Activated naive CD8-positive, alpha-beta T cell (primary cell): ENCODE results near the gene BLCAP.

ENCODE experiments used
- H3K27ac Mint-ChIP-seq: one replicate; pipeline ENCODE4 v1.8.0; 2021; ENCODE audit warnings: mixed read lengths
- H3K27me3 Mint-ChIP-seq: one replicate; pipeline ENCODE4 v1.8.0; 2021; ENCODE audit warnings: mixed read lengths
- H3K36me3 Mint-ChIP-seq: one replicate; pipeline ENCODE4 v1.8.0; 2021; ENCODE audit warnings: mixed read lengths
- H3K4me1 Mint-ChIP-seq: one replicate; pipeline ENCODE4 v1.8.0; 2021; ENCODE audit warnings: low read depth, mixed read lengths
- H3K4me3 Mint-ChIP-seq: one replicate; pipeline ENCODE4 v1.8.0; 2021; ENCODE audit warnings: mild to moderate bottlenecking, mixed read lengths
- H3K9me3 Mint-ChIP-seq: one replicate; pipeline ENCODE4 v1.8.0; 2021; ENCODE audit warnings: low read depth, mixed read lengths

The BLCAP gene

GRCh38 chr20:37528446-37529213, 954 bp upstream of the BLCAP start:
- Mint-ChIP-seq H3K4me1 (peaks cover 35% of the 10 kb centered on the region), H3K27ac (peak overlapping the region; percentile 99), H3K36me3 (no peaks in the 10 kb centered on the region), H3K9me3 (no peaks in the 10 kb centered on the region), H3K27me3 (no peaks in the 10 kb centered on the region), H3K4me3 (peak overlapping the region; percentile 85)

DNA sequence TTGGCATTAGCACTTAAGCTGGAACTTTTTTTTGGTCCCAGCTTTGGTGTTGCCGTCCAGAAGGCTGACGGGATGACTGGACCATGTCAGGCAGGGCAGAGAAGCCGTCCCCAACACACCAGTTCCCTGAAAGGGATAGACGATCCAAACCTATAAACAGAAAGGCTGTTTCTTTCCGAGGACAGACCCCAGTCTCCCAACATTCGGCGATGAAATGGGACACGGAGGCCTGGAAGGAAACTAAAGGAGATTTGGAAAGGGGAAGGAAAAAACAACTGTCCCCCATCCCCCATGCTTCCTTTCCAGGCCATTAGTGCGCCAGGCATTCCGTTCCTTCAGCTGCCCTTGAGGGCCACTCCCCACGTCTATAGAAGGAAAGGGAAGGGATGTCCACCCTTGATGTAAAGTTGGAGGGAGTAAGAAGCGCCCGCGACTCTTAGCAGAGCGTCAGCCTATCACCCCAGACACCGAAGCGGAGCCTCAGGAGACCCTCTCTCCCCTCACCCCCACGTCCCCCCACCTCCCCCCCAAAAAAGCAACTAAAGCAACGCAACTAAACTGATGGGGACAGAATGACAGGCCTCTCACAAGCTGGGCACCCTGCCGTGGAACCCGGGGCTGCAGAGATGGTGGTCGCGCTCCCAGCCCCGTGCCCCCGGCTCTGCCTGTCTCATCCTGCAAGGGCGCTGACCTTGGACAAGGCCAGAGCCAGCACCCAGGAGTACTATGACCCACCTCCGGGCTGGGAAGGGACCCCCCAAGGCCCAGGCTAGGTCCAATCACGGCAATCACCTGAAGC, 638 bp downstream of the BLCAP start:
- H3K4me3 Mint-ChIP-seq: peak overlapping the region; percentile 85
- H3K36me3 Mint-ChIP-seq: no peaks in the 10 kb centered on the region
- no peaks in the 10 kb centered on the region for H3K27me3 Mint-ChIP-seq
- H3K4me1 Mint-ChIP-seq: peaks cover 46% of the 10 kb centered on the region
- H3K27ac Mint-ChIP-seq: peak overlapping the region; percentile 99
- no peaks in the 10 kb centered on the region for H3K9me3 Mint-ChIP-seq

GRCh38 chr20:37526238-37526838, 1.3 kb downstream of the BLCAP start:
- no peaks in the 10 kb centered on the region for H3K36me3 Mint-ChIP-seq
- H3K4me3 Mint-ChIP-seq: peak overlapping the region; percentile 85
- H3K27ac Mint-ChIP-seq: peak overlapping the region; percentile 99
- no peaks in the 10 kb centered on the region for H3K27me3 Mint-ChIP-seq
- peaks cover 51% of the 10 kb centered on the region for H3K4me1 Mint-ChIP-seq
- H3K9me3 Mint-ChIP-seq: no peaks in the 10 kb centered on the region

DNA sequence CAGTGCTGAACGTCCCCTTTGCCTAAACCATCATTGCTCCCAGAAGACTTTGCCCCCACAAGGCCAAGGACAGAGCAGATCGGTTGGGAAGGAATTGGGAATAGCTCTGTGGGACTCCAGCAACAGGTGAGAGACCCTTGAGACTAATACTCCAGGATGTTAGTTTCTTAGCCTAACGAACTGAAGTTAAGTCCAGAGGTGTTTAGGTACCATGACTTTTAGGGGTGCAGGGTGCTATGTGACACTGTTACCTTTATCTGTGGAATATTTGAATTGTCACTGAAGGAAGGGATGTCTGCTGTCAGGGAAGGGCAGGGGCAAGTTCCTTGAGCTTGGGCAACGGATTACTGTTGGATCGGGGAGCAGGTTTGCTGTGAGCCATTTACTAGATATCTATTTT, 1.9 kb downstream of the BLCAP start:
- Mint-ChIP-seq H3K27ac (no peak overlapping the region), H3K9me3 (no peaks in the 10 kb centered on the region), H3K4me3 (peak overlapping the region; percentile 85), H3K36me3 (no peaks in the 10 kb centered on the region), H3K4me1 (peaks cover 51% of the 10 kb centered on the region), H3K27me3 (no peaks in the 10 kb centered on the region)

GRCh38 chr20:37524859-37525708, 2.6 kb downstream of the BLCAP start:
- peaks cover 56% of the 10 kb centered on the region for H3K4me1 Mint-ChIP-seq
- H3K27me3 Mint-ChIP-seq: no peaks in the 10 kb centered on the region
- H3K9me3 Mint-ChIP-seq: no peaks in the 10 kb centered on the region
- no peaks in the 10 kb centered on the region for H3K36me3 Mint-ChIP-seq
- H3K27ac Mint-ChIP-seq: peak overlapping the region; percentile 3
- H3K4me3 Mint-ChIP-seq: peak overlapping the region; percentile 85

DNA sequence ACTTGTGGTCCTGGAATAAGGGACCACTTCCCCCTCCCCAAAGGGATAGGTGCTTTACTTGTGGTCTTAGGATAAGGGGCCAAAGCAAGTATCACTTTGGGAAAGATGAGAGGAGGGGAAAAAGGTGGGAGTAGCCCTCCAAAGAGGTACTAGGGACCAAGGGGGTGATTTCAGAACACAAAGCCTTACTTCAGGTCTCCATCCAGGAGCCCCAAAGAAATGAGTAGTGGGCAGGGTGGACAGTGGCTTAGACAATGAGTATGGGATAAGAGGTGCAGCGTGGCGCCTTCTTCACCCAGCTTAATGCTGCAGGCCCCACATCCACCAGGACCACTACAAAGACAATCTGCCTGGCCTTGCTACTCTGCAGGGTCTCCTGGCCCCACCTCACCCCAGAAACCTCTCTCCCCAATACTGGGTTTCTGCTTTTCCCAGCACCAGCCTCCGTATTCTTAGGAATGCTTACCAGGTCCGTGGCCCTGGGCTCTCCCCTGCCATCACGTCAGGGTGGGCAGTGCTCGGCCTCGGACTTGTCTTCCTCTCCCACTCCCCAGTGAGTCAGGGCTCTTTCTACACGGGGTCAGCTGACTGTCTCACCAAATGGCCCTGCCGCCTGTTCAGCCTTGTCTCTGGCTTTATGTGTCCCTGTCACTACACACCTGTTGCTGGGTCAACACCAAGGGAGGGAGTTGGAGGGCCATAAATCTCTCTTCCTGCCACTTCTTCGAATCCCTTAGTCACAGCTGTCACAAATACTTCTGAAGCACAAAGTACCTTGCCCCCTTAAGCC, 3.6 kb downstream of the BLCAP start:
- Mint-ChIP-seq H3K27me3 (no peaks in the 10 kb centered on the region), H3K27ac (peak overlapping the region; percentile 72), H3K4me1 (peaks cover 56% of the 10 kb centered on the region), H3K36me3 (no peaks in the 10 kb centered on the region), H3K9me3 (no peaks in the 10 kb centered on the region), H3K4me3 (peak overlapping the region; percentile 14)

DNA sequence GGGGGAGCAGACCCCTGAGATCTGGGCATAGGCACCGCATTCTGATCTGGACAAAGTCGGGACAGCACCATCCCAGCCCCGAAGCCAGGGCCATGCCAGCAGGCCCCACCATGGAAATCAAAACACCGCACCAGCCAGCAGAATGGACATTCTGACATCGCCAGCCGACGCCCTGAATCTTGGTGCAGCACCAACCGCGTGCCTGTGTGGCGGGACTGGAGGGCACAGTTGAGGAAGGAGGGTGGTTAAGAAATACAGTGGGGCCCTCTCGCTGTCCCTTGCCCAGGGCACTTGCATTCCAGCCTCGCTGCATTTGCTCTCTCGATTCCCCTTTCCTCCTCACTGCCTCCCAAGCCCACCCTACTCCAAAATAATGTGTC, 4.7 kb downstream of the BLCAP start:
- Mint-ChIP-seq H3K9me3 (no peaks in the 10 kb centered on the region), H3K4me3 (no peak overlapping the region), H3K27me3 (no peaks in the 10 kb centered on the region), H3K4me1 (peaks cover 55% of the 10 kb centered on the region), H3K36me3 (peaks cover 2% of the 10 kb centered on the region), H3K27ac (no peak overlapping the region)

- no peaks in the 10 kb centered on the region for H3K27me3 Mint-ChIP-seq
These were observed 5.2 kb downstream of the BLCAP start for GRCh38 chr20:37522260-37523011.

DNA sequence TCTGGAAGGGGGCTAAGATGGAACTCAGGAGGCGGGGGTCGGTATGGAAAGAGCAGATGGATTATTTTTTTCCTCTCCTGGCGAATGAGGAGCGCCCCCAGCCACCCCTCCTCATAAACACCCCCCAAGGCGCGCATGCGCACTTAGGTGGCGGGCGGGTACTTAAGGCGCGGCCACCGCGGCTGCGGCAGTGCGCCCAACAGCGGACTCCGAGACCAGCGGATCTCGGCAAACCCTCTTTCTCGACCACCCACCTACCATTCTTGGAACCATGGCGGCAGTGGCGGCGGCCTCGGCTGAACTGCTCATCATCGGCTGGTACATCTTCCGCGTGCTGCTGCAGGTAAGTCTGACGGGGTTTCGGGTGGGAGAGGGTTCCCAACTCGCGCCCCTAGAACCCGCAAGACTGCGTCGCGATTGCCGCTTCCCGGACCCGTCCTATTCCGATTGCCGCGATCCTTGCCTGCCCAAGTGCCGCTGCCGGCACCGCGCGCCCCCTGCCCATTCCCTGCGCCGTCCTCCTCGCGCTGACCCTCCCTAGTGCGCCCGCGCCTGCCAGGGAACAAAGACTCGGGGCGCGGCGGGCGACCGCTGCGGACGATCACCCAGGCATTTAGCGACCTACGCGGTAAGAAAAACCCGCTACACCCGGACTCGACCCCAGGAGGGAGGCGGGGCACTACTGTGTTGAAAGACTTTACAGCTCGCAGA, 6.5 kb downstream of the BLCAP start, which contains the start of gene NNAT:
Gene NNAT (plus strand): TSS at position 190 of the 711 bp plus-strand sequence. CDS start 82 bp downstream, at position 272.
- no peaks in the 10 kb centered on the region for H3K27me3 Mint-ChIP-seq
- no peaks in the 10 kb centered on the region for H3K9me3 Mint-ChIP-seq
- H3K36me3 Mint-ChIP-seq: peaks cover 4% of the 10 kb centered on the region
- H3K4me1 Mint-ChIP-seq: peaks cover 59% of the 10 kb centered on the region
- H3K4me3 Mint-ChIP-seq: peak within 1 kb of the TSS; percentile 61
- H3K27ac Mint-ChIP-seq: no peak within 1 kb of the TSS

More at GRCh38 chr20:37522260-37523011, 5.2 kb downstream of the BLCAP start:
- Mint-ChIP-seq H3K27ac (no peak overlapping the region), H3K4me1 (peaks cover 60% of the 10 kb centered on the region), H3K9me3 (no peaks in the 10 kb centered on the region), H3K4me3 (no peak overlapping the region), H3K36me3 (peaks cover 2% of the 10 kb centered on the region)

- Mint-ChIP-seq H3K27ac (no peak overlapping the region), H3K4me1 (peaks cover 52% of the 10 kb centered on the region), H3K36me3 (peaks cover 4% of the 10 kb centered on the region), H3K4me3 (peak overlapping the region; percentile 61), H3K27me3 (no peaks in the 10 kb centered on the region), H3K9me3 (no peaks in the 10 kb centered on the region)
These were observed 7.2 kb downstream of the BLCAP start for GRCh38 chr20:37520419-37520955.

GRCh38 chr20:37519508-37520418, 7.9 kb downstream of the BLCAP start:
- Mint-ChIP-seq H3K9me3 (no peaks in the 10 kb centered on the region), H3K4me3 (peak overlapping the region; percentile 61), H3K27ac (no peak overlapping the region), H3K4me1 (peaks cover 48% of the 10 kb centered on the region), H3K36me3 (peaks cover 4% of the 10 kb centered on the region), H3K27me3 (no peaks in the 10 kb centered on the region)
